ENCODE results near the gene PRR19.
"Not testable (repeated sequence)": the region's sequence is repeated elsewhere in the genome, so short reads cannot be mapped to it uniquely, and the experiment has no call there.

Gene PRR19

DNA sequence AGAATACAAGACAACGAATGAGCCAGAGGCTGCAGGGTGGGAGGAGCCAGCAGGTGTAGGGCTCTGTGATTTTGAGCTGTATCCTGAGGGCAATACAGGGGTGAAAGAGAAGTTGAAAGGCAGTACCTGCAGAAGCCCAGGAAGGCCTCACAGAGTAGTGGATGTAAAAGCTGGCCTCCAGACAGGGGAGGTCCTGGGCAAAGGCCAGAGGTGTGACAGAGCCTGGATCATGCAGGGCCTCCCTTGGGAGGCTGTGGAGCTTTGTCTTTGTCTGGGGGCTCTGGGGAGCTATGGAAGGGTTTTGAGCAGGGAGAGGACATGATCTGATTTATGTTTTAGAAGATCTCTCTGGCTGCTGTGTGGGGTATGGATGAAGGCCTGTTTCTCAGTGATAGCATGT is 26.2 kb downstream of the PRR19 start:
- no peak overlapping the region for H3K4me3 ChIP-seq (ENCODE audit: low read depth, low read length)
- TF ChIP-seq, protein P1, sequence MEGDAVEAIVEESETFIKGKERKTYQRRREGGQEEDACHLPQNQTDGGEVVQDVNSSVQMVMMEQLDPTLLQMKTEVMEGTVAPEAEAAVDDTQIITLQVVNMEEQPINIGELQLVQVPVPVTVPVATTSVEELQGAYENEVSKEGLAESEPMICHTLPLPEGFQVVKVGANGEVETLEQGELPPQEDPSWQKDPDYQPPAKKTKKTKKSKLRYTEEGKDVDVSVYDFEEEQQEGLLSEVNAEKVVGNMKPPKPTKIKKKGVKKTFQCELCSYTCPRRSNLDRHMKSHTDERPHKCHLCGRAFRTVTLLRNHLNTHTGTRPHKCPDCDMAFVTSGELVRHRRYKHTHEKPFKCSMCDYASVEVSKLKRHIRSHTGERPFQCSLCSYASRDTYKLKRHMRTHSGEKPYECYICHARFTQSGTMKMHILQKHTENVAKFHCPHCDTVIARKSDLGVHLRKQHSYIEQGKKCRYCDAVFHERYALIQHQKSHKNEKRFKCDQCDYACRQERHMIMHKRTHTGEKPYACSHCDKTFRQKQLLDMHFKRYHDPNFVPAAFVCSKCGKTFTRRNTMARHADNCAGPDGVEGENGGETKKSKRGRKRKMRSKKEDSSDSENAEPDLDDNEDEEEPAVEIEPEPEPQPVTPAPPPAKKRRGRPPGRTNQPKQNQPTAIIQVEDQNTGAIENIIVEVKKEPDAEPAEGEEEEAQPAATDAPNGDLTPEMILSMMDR (IDR thresholded peaks at IDR 0.05; ENCODE audit: control insufficient read depth, extremely low read depth, insufficient read depth) = no peak
- DNase-seq (ENCODE audit: low read depth) = no peak

DNA sequence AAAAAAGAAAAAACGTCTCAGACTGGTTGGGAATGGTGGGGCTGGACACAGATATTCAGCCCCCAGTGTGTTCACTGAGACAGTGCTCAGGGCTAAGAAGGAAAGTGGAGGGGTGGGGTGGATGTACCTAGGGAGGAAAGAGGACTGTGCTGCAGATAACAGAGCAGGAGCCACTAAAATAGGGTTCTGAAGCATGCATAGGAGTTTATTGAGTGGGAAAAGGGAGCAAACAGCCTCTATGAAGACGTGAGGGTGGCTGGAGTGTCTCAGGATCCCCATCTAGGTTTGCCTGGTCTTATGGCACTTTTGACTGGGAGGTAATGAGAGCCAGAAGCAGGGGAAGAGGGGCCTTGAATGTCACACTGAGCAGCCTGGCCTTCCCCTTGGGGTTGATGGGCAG is 26.9 kb downstream of the PRR19 start:
- TF ChIP-seq, protein P1 (IDR thresholded peaks at IDR 0.05; ENCODE audit: control insufficient read depth, extremely low read depth, insufficient read depth) = no peak
- H3K4me3 ChIP-seq (ENCODE audit: low read depth, low read length) = no peak overlapping the region
- DNase-seq (ENCODE audit: low read depth) = no peak

DNA sequence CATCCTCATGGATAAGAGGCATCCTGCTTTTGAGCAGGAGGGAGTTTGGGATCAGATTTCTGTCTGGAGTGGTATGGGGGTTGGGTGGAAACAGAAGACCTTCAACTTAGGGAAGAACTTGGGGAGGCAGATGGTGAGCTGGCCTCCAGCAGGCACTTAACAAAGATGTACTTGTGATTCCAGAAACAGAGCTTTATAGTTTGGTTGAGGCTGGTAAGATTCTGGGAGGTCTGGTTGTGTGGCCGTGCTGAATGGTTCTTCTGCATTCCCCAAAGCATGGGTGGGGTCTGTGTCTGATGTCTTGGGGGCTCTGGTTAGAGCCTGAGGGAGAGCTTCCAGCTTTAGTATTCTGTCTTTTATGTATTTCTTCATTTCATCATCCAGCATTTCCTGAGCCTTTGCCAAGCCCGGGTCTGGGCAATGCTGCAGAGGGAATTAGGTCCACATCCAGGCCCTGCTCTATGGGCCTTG is 28.3 kb downstream of the PRR19 start:
- TF ChIP-seq, protein P1 (IDR thresholded peaks at IDR 0.05; ENCODE audit: control insufficient read depth, extremely low read depth, insufficient read depth) = no peak
- H3K4me3 ChIP-seq (ENCODE audit: low read depth, low read length) = no peak overlapping the region
- DNase-seq (ENCODE audit: low read depth) = no peak

DNA sequence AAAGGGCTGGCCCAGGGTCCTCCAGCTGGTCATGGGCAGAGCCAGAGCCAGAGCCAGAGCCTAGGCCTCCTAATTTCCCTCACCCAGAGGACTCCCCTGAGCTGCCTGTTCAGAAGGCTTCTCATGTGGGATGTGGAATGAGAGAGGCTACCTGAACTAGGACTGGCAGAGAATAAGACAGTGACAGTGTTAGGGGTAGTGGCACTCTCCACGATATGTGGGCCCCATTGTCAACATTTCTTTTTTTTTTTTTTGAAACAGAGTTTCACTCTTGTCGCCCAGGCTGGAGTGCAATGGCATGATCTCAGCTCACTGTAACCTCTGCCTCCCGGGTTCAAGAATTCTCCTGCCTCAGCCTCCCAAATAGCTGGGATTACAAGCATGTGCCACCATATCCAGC is 29.4 kb downstream of the PRR19 start:
- not testable (repeated sequence) for H3K4me3 ChIP-seq (ENCODE audit: low read depth, low read length); DNase-seq (ENCODE audit: low read depth)

DNA sequence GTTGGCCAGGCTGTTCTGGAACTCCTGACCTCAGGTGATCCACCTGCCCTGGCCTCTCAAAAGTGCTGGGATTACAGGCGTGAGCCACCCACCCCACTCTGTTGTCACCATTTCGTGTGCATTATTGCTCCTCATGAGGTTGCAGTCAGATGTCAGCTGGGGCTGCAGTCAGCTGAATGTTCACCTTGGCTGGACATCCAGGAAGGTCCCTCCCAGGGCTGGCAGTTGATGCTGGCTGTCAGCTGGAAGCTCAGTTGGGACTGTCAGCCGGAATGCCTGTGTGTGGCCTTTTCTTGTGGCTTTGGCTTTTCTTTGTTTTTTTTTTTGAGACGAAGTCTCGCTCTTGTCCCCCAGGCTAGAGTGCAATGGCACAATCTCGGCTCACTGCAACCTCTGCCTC is 30.1 kb downstream of the PRR19 start:
- TF ChIP-seq, protein P1 (IDR thresholded peaks at IDR 0.05; ENCODE audit: control insufficient read depth, extremely low read depth, insufficient read depth) = no peak
- no peak for DNase-seq (ENCODE audit: low read depth)
- no peak overlapping the region for H3K4me3 ChIP-seq (ENCODE audit: low read depth, low read length)

DNA sequence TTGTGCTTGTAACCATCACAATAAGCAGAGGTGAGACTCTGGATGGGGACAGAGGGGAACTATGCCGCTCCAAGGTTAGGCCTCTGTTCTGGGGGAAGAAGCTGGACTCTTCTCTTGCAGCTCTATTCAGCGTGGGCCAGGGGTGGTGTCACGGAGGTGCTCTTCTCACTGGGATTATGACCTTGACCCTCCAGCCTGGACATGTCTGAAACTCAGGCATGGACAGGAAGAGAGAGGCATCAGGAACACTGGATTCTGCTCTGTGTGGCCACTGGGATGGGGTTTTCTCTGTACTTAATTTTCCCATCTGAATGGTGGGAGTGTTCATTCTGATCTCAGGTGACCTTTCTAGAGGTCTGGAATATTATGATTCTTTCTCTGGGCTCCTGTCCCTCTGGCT is 31.1 kb downstream of the PRR19 start:
- no peak for DNase-seq (ENCODE audit: low read depth)
- TF ChIP-seq, protein P1 (IDR thresholded peaks at IDR 0.05; ENCODE audit: control insufficient read depth, extremely low read depth, insufficient read depth) = no peak
- no peak overlapping the region for H3K4me3 ChIP-seq (ENCODE audit: low read depth, low read length)

DNA sequence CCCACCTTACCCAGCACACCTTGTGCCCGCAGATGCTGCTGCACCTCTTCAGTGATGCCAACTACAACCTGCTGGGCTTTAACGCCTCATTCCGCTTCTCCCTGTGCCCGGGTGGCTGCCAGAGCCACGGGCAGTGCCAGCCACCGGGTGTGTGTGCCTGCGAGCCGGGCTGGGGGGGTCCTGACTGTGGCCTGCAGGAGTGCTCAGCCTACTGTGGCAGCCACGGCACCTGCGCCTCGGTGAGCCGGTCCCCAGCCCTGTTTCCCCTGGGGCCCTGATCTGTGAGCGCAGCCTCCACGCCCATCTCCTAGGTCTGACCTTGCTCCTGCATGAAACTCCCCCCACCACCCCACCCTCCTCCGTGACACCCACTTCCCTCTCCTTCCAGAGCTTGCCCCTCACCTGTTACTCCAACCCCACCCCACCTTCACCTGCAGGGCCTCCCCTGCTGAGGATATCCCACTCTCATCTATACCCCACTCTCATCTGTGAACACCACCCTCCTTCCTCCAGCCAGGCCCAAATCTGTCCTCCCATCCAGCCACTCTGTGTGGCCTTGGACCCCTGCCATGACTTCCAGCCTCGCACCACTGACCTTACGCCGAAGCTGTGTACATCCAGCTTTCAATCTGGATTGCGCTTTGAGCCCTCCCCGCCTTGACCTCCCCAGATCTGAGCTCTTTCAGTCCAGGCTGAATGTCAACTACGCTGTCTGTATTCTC is 32.2 kb downstream of the PRR19 start:
- TF ChIP-seq, protein P1 (IDR thresholded peaks at IDR 0.05; ENCODE audit: control insufficient read depth, extremely low read depth, insufficient read depth) = no peak
- no peak for DNase-seq (ENCODE audit: low read depth)
- no peak overlapping the region for H3K4me3 ChIP-seq (ENCODE audit: low read depth, low read length)
